Suprapubic skin (tissue), 4 donors: ENCODE measurements around the gene MRPL1. TPM values are rescaled to one million over a fixed set of nuclear protein-coding genes. Genes with fewer than 3 reads are reported as not detected.
"Not testable (repeated sequence)": the region's sequence is repeated elsewhere in the genome, so short reads cannot be mapped to it uniquely, and the experiment has no call there.

ENCODE experiments used
- DNase-seq, 2 donors: peaks; one replicate each; pipeline ENCODE4 v3.0.0-alpha.2; 2019; ENCODE audit warnings: low spot score in 2 of 2
- H3K27ac ChIP-seq: fragments of 200-600 bp; sonication (generic); one replicate; pipeline ENCODE4 v1.5.1; 2019
- H3K27me3 ChIP-seq: fragments of 200-600 bp; sonication (generic); one replicate; pipeline ENCODE4 v1.5.1; 2019
- H3K36me3 ChIP-seq: fragments of 200-600 bp; sonication (generic); one replicate; pipeline ENCODE4 v1.5.1; 2019
- H3K4me1 ChIP-seq: fragments of 200-600 bp; sonication (generic); one replicate; pipeline ENCODE4 v1.5.1; 2019
- H3K4me3 ChIP-seq: fragments of 200-600 bp; sonication (generic); one replicate; pipeline ENCODE4 v1.5.1; 2019; ENCODE audit warnings: mild to moderate bottlenecking
- H3K9me3 ChIP-seq: fragments of 200-600 bp; sonication (generic); one replicate; pipeline ENCODE4 v1.5.1; 2019
- EP300 ChIP-seq: sonication (generic); formaldehyde crosslinking; IDR thresholded peaks from one replicate; pipeline ENCODE4 v1.6.1; 2017; ENCODE audit warnings: antibody characterized with exemption
- POLR2A ChIP-seq, 2 donors: fragments of 450-650 bp; IDR thresholded peaks; one replicate each; pipeline ENCODE4 v1.6.1; 2017; ENCODE audit warnings: antibody characterized with exemption in 2 of 2, mild to moderate bottlenecking in 2 of 2, moderate library complexity in 2 of 2
- POLR2AphosphoS5 ChIP-seq, 3 donors: sonication (generic); formaldehyde crosslinking; IDR thresholded peaks; one replicate each; pipeline ENCODE4 v1.6.1; 2017; ENCODE audit warnings: antibody characterized with exemption in 3 of 3
- WGBS: methylation state at CpG from one replicate; pipeline ENCODE4 v1.1.5; 2018; 5-methylcytosine and 5-hydroxymethylcytosine counted together
- total RNA-seq, 4 donors: library from RNA; depleted of rRNA; stranded (reverse); fragments of >200 nt; gene quantifications; one replicate each; pipeline ENCODE4 v1.1.0, GENCODE V29; 2016
- TF ChIP-seq, protein P1 (sequence below), 2 donors: fragments of 200-600 bp in 1 of 2; fragments of 450-650 bp in 1 of 2; sonication (generic) in 1 of 2; IDR thresholded peaks; one replicate each; pipeline ENCODE4 v1.5.1; 2016 to 2019; ENCODE audit warnings: antibody characterized with exemption in 2 of 2, mild to moderate bottlenecking in 1 of 2, moderate library complexity in 1 of 2

The MRPL1 gene
- total RNA-seq, 4 donors from 2014 or later = 13.2 to 28.2 (median 15.6) TPM

DNA sequence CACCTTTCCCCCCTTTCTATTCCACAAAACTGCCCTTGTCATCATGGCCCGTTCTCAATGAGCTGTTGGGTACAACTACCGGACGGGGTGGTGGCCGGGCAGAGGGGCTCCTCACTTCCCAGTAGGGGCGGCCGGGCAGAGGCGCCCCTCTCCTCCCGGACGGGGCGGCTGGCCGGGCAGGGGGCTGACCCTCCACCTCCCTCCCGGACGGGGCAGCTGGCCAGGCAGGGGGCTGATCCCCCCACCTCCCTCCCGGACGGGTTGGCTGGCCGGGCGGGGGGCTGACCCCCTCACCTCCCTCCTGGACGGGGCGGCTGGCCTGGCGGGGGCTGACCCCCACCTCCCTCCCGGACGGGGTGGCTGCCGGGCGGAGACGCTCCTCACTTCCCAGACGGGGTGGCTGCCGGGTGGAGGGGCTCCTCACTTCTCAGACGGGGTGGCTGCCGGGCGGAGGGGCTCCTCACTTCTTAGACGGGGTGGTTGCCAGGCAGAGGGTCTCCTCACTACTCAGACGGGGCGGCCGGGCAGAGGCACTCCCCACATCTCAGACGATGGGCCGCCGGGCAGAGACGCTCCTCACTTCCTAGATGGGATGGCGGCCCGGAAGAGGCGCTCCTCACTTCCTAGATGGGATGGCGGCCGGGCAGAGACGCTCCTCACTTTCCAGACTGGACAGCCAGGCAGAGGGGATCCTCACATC, 121.1 kb downstream of the MRPL1 start:
- H3K4me3 ChIP-seq = not testable (repeated sequence)
- WGBS = 92% methylated on average over 13 of the region's 44 CpGs

DNA sequence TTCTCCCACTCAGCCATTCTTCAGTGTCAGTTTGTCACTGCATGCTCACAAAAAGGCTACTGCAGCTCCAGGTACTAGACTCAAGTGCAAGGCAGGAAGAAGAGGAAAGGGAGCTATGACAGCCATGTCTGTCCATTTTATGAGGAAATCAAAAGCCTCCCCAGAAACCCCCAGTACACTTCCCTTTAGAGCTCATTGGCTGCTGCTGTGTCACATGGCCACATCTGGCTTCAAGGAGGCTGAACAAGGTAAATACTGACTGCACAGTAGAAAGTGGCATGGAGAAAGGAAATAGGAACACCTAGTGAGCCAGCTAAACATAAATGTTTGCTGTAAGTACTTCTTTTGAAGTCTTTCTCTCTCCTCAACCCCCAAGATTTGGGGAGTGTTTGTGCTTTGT, 127.3 kb downstream of the MRPL1 start:
- Histone ChIP-seq H3K27me3 (no peaks in the 10 kb centered on the region), H3K27ac (no peak overlapping the region)

More for the DNA sequence above, 121.1 kb downstream of the MRPL1 start:
- not testable (repeated sequence) for DNase-seq, H3K4me1 ChIP-seq, H3K27ac ChIP-seq, H3K36me3 ChIP-seq, H3K9me3 ChIP-seq, H3K27me3 ChIP-seq

DNA sequence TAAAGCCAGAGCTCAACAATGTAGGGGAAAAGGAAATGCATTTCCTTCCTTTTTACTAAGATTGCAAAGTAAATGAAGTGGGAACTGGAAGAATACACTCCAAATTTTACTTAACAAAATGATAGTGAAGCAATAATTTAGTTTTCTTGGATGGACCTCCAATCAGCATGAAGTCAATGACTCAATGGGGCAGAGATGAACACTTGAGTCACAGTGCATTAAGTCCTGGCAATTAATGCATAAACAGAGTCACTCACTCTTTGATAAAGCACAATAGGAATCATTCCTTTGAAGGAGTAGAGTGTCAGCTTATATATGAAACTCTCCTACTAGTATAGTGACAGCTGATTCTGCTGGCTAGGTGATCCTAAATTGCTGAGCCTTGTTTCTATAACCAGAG, 127.8 kb downstream of the MRPL1 start:
- Histone ChIP-seq H3K9me3 (no peaks in the 10 kb centered on the region), H3K36me3 (no peaks in the 10 kb centered on the region), H3K27me3 (no peaks in the 10 kb centered on the region), H3K4me1 (peaks cover 5% of the 10 kb centered on the region), H3K27ac (no peak overlapping the region), H3K4me3 (no peak overlapping the region)
- TF ChIP-seq POLR2A (IDR thresholded peaks at IDR 0.05) = no peak
- no peak for DNase-seq

More for the DNA sequence above, 127.3 kb downstream of the MRPL1 start:
- no peak for DNase-seq
- H3K4me1 ChIP-seq = peaks cover 5% of the 10 kb centered on the region
- TF ChIP-seq, protein P1, sequence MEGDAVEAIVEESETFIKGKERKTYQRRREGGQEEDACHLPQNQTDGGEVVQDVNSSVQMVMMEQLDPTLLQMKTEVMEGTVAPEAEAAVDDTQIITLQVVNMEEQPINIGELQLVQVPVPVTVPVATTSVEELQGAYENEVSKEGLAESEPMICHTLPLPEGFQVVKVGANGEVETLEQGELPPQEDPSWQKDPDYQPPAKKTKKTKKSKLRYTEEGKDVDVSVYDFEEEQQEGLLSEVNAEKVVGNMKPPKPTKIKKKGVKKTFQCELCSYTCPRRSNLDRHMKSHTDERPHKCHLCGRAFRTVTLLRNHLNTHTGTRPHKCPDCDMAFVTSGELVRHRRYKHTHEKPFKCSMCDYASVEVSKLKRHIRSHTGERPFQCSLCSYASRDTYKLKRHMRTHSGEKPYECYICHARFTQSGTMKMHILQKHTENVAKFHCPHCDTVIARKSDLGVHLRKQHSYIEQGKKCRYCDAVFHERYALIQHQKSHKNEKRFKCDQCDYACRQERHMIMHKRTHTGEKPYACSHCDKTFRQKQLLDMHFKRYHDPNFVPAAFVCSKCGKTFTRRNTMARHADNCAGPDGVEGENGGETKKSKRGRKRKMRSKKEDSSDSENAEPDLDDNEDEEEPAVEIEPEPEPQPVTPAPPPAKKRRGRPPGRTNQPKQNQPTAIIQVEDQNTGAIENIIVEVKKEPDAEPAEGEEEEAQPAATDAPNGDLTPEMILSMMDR (IDR thresholded peaks at IDR 0.05) = no peak
- TF ChIP-seq EP300 = no peak
- no peak for TF ChIP-seq POLR2A (IDR thresholded peaks at IDR 0.05)
- no peak for TF ChIP-seq POLR2AphosphoS5 (IDR thresholded peaks at IDR 0.05)
- no peak overlapping the region for H3K4me3 ChIP-seq
- no peaks in the 10 kb centered on the region for H3K36me3 ChIP-seq
- H3K9me3 ChIP-seq = no peaks in the 10 kb centered on the region

DNA sequence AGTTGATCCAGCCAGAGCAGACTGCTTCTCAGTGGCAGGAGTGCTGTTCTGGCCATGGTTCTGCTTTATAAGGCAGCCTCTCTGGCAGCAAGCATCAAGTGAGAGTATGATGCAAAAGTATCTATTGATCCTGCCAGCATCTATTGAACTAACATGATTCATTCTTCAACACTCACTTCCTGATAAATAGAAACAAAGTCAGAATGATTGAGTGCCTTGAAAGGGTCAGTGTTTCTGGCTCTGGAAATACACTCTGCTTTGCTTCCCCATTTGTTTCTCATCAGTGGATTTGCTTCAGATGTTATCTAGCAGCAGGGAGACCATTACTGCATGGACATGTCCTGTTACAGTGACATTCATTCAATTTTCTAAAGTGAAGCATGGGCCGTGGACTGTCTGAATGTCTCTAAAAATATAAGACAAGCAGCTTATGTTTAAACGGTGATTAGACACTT, 128.3 kb downstream of the MRPL1 start:
- TF ChIP-seq POLR2A (IDR thresholded peaks at IDR 0.05) = no peak
- TF ChIP-seq POLR2AphosphoS5 (IDR thresholded peaks at IDR 0.05) = no peak
- no peak for TF ChIP-seq EP300
- TF ChIP-seq, protein P1 (IDR thresholded peaks at IDR 0.05) = no peak
- no peaks in the 10 kb centered on the region for H3K36me3 ChIP-seq
- H3K27ac ChIP-seq = no peak overlapping the region
- no peak overlapping the region for H3K4me3 ChIP-seq
- peaks cover 5% of the 10 kb centered on the region for H3K4me1 ChIP-seq
- no peaks in the 10 kb centered on the region for H3K9me3 ChIP-seq
- 49% methylated on average over 2 of the region's 2 CpGs for WGBS
- no peaks in the 10 kb centered on the region for H3K27me3 ChIP-seq
- DNase-seq = no peak

DNA sequence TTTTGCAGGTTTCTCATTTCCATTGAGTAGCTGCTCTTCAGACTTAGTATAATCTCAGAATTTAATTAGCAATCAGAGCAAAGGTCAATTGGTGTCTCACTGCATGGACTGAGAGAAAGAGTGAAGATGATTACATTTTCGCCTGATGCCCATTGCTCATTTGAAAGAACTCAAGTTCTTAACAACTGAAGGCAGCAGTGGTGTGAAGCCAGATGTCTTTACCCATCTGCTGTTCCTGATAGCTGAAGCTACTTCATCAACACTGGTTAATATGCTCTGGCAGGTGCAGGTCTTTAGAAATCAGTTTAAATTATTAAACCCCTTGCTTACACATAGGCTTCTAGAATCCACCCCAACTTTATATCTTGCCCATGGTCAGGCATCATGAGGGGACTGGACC, 130.0 kb downstream of the MRPL1 start:
- no peak overlapping the region for H3K27ac ChIP-seq
- TF ChIP-seq POLR2AphosphoS5 (IDR thresholded peaks at IDR 0.05) (no peak), POLR2A (IDR thresholded peaks at IDR 0.05) (no peak), EP300 (no peak)
- TF ChIP-seq, protein P1 (IDR thresholded peaks at IDR 0.05) = no peak
- no peak for DNase-seq
- 93% methylated on average over 1 of the region's 1 CpG for WGBS
- H3K4me3 ChIP-seq = no peak overlapping the region
- no peaks in the 10 kb centered on the region for H3K27me3 ChIP-seq
- H3K36me3 ChIP-seq = no peaks in the 10 kb centered on the region
- no peaks in the 10 kb centered on the region for H3K9me3 ChIP-seq
- peaks cover 5% of the 10 kb centered on the region for H3K4me1 ChIP-seq

DNA sequence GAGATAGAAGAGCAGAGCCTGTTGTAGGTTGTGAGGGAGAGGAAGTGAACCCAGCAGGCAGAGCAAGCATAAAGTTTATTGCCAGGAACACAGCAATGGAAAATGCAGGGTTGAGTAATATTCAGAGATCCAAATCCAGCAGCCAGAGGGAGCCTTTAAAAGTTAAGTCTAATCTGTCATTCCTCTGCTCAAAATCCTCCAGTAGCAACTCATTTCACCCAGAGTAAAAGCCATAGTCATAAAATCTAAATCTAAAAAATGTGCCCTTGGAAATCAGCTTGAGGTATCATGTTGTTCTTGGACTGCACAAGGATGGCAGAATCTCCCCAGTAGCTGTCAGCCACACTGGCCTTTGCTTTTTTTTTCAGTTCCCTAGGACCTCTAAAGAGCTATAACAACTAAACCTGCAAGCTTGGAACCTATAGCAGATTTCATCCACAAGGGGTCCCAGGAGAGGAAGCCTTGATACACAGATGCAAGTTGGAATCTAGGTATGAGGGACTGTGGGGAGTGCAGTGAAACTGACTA, 131.6 kb downstream of the MRPL1 start:
- TF ChIP-seq POLR2AphosphoS5 (IDR thresholded peaks at IDR 0.05) (no peak), EP300 (no peak)
- TF ChIP-seq, protein P1 (IDR thresholded peaks at IDR 0.05) = peak in 1 of 2 donors; percentile 25
- no peak overlapping the region for H3K4me3 ChIP-seq
- no peak for DNase-seq
- peaks cover 5% of the 10 kb centered on the region for H3K4me1 ChIP-seq
- H3K36me3 ChIP-seq = no peaks in the 10 kb centered on the region
- H3K27me3 ChIP-seq = no peaks in the 10 kb centered on the region
- no peaks in the 10 kb centered on the region for H3K9me3 ChIP-seq
- no peak overlapping the region for H3K27ac ChIP-seq
